HG02943 (cell line): ENCODE measurements around the gene SURF4.

ENCODE experiments used
- ATAC-seq: cut with Tn5 transposase; IDR thresholded peaks from one replicate; pipeline ENCODE4 v1.9.1; 2021; ENCODE audit warnings: mild to moderate bottlenecking, low read depth, moderate library complexity; ENCODE audit not compliant: unreplicated experiment

The SURF4 gene

GRCh38 chr9:133375724-133376654 is at the start of gene SURF4, which contains the start of gene STKLD1:
Gene SURF4 (minus strand): TSS chr9:133376060. CDS start chr9:133375969, 91 bp downstream.
Gene STKLD1 (plus strand): TSS chr9:133376366. CDS start chr9:133376474, 108 bp downstream.
- peak; percentile 86 for ATAC-seq

- ATAC-seq = no peak
Observed at GRCh38 chr9:133425049-133425632, 49.3 kb upstream of the SURF4 start.

- no peak for ATAC-seq
Observed at GRCh38 chr9:133424187-133424586, 48.3 kb upstream of the SURF4 start.

- ATAC-seq = no peak
Observed at GRCh38 chr9:133423216-133423615, 47.4 kb upstream of the SURF4 start.

GRCh38 chr9:133421615-133422542 is 46.0 kb upstream of the SURF4 start, which contains the start of gene ADAMTS13:
Gene ADAMTS13 (plus strand): TSS chr9:133422367. CDS start chr9:133422444, 77 bp downstream.
- no peak for ATAC-seq

- ATAC-seq = no peak
Observed at GRCh38 chr9:133420392-133420827, 44.5 kb upstream of the SURF4 start.

- ATAC-seq = no peak
Observed at GRCh38 chr9:133419005-133419404, 43.1 kb upstream of the SURF4 start.

GRCh38 chr9:133417541-133418461 is 41.9 kb upstream of the SURF4 start, which contains the start of gene REXO4:
Gene REXO4 (minus strand): TSS chr9:133418010. CDS start chr9:133417844, 166 bp downstream.
- peak; percentile 63 for ATAC-seq

- no peak for ATAC-seq
Observed at GRCh38 chr9:133415170-133415569, 39.3 kb upstream of the SURF4 start.

GRCh38 chr9:133408042-133408441 is 32.2 kb upstream of the SURF4 start:
- no peak for ATAC-seq

GRCh38 chr9:133406480-133407307 is 30.8 kb upstream of the SURF4 start:
- peak; percentile 62 for ATAC-seq

GRCh38 chr9:133405508-133406438 is 29.9 kb upstream of the SURF4 start:
- ATAC-seq = no peak

- ATAC-seq = no peak
Observed at GRCh38 chr9:133404454-133405002, 28.7 kb upstream of the SURF4 start.

- ATAC-seq = no peak
Observed at GRCh38 chr9:133403766-133404453, 28.1 kb upstream of the SURF4 start.

- ATAC-seq = no peak
Observed at GRCh38 chr9:133402689-133403088, 26.8 kb upstream of the SURF4 start.

GRCh38 chr9:133401588-133401987 is 25.7 kb upstream of the SURF4 start:
- no peak for ATAC-seq
